ENCODE measurements around the gene ADAM23. TPM values are rescaled to one million over a fixed set of nuclear protein-coding genes. Genes with fewer than 3 reads are reported as not detected.

Gene ADAM23
- total RNA-seq, 4 donors from 2014 or later: 0.24 to 1.8 (median 0.52) TPM

DNA sequence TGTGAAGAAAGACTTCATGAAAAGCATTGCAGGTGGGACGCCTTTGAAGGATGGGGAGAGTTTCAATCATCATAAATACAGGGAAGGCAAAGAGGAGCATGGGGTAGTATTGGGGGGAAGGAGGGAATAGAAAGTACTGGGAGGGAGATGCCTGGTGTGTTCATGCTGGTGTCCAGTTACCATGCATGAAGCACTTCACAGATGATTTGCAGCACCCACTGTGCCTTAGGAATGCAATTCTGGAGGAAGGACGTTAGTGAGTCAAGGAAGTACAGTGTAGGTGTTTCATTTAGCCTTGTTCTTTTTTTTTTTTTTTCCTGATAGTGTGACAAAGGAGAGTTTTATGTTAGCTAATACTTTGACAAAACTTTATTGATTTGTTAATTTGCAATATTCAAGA lies 36.8 kb downstream of the ADAM23 start:
- no peaks in the 10 kb centered on the region for H3K27me3 ChIP-seq
- H3K4me1 ChIP-seq: no peaks in the 10 kb centered on the region
- TF ChIP-seq POLR2A (IDR thresholded peaks at IDR 0.05) (no peak), EP300 (IDR thresholded peaks at IDR 0.05) (no peak), POLR2AphosphoS5 (IDR thresholded peaks at IDR 0.05) (no peak)
- TF ChIP-seq, protein P1, sequence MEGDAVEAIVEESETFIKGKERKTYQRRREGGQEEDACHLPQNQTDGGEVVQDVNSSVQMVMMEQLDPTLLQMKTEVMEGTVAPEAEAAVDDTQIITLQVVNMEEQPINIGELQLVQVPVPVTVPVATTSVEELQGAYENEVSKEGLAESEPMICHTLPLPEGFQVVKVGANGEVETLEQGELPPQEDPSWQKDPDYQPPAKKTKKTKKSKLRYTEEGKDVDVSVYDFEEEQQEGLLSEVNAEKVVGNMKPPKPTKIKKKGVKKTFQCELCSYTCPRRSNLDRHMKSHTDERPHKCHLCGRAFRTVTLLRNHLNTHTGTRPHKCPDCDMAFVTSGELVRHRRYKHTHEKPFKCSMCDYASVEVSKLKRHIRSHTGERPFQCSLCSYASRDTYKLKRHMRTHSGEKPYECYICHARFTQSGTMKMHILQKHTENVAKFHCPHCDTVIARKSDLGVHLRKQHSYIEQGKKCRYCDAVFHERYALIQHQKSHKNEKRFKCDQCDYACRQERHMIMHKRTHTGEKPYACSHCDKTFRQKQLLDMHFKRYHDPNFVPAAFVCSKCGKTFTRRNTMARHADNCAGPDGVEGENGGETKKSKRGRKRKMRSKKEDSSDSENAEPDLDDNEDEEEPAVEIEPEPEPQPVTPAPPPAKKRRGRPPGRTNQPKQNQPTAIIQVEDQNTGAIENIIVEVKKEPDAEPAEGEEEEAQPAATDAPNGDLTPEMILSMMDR (IDR thresholded peaks at IDR 0.05): no peak
- WGBS: 48% methylated on average over 2 of the region's 2 CpGs
- no peak overlapping the region for H3K4me3 ChIP-seq
- no peaks in the 10 kb centered on the region for H3K36me3 ChIP-seq
- no peaks in the 10 kb centered on the region for H3K9me3 ChIP-seq
- no peak for DNase-seq (ENCODE audit: low spot score in 2 of 2)
- H3K27ac ChIP-seq: no peak overlapping the region

DNA sequence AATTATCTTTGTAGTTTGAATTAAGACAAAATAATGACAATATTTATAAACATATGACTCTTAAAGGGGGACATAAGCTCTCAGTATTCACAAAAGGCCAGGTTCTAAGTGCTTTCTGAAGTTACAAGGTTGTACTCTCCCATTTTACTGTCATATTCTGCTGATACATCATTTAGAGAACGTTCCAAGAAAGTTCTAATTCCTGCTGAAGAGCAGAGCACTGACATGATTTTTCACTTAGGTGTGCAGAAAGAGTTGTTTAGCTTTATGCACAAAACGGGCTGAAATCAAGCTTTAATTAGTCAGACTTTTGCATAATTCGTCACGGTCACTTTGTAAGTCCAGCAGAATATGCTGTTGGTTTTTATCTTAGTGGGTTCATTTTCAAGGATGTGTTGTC lies 37.3 kb downstream of the ADAM23 start:
- Histone ChIP-seq H3K36me3 (no peaks in the 10 kb centered on the region), H3K27ac (no peak overlapping the region), H3K27me3 (no peaks in the 10 kb centered on the region), H3K4me3 (no peak overlapping the region), H3K9me3 (no peaks in the 10 kb centered on the region), H3K4me1 (no peaks in the 10 kb centered on the region)
- no peak for TF ChIP-seq POLR2A (IDR thresholded peaks at IDR 0.05)
- no peak for TF ChIP-seq POLR2AphosphoS5 (IDR thresholded peaks at IDR 0.05)
- TF ChIP-seq, protein P1 (IDR thresholded peaks at IDR 0.05): no peak
- no peak for TF ChIP-seq EP300 (IDR thresholded peaks at IDR 0.05)
- WGBS: 79% methylated on average over 4 of the region's 4 CpGs
- no peak for DNase-seq (ENCODE audit: low spot score in 2 of 2)

DNA sequence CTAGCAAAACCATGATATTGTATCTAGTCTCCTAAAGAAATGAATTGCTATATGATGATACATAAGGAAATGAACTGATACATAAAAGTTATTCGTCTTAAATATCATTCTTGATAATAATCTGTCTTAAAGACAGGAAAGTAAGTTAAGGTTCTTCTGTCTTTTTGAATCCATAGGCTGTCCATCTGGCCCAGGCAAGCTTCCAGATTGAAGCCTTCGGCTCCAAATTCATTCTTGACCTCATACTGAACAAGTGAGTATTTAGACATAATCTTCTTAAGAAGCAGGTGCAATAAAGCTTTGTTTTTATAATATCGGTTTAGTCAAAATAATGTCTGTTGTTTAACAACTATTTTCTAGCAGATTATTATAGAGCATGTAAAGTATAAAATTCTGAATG lies 37.7 kb downstream of the ADAM23 start:
- DNase-seq (ENCODE audit: low spot score in 2 of 2): no peak
- Histone ChIP-seq H3K36me3 (no peaks in the 10 kb centered on the region), H3K27ac (no peak overlapping the region), H3K4me3 (no peak overlapping the region), H3K4me1 (no peaks in the 10 kb centered on the region), H3K27me3 (no peaks in the 10 kb centered on the region), H3K9me3 (no peaks in the 10 kb centered on the region)
- TF ChIP-seq POLR2A (IDR thresholded peaks at IDR 0.05): no peak
- TF ChIP-seq, protein P1 (IDR thresholded peaks at IDR 0.05): no peak
- no peak for TF ChIP-seq POLR2AphosphoS5 (IDR thresholded peaks at IDR 0.05)
- no peak for TF ChIP-seq EP300 (IDR thresholded peaks at IDR 0.05)
- 85% methylated on average over 3 of the region's 3 CpGs for WGBS

DNA sequence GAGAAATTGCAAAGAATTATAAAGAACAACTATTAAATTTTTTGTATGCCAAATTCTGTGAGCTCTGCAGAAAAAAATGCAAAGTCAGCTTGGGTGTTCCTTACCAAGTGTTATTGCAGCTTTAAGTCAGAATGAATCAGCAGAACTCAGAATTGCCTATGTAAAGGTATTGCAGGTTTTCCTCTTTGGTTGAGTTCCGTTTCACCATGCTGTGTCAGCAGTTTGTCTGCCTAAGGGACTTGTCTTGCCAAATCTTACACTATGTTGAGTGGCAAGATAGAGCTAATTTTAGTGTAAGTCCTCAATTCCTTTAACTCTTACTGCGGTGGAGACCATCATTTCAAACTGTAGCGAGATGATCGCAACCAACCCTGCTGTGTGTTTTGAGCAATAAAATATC lies 38.8 kb downstream of the ADAM23 start:
- H3K4me1 ChIP-seq: no peaks in the 10 kb centered on the region
- no peaks in the 10 kb centered on the region for H3K9me3 ChIP-seq
- WGBS: 75% methylated on average over 4 of the region's 4 CpGs
- H3K27me3 ChIP-seq: no peaks in the 10 kb centered on the region
- no peak for DNase-seq (ENCODE audit: low spot score in 2 of 2)
- no peak overlapping the region for H3K4me3 ChIP-seq
- H3K36me3 ChIP-seq: no peaks in the 10 kb centered on the region
- TF ChIP-seq, protein P1 (IDR thresholded peaks at IDR 0.05): no peak
- TF ChIP-seq POLR2AphosphoS5 (IDR thresholded peaks at IDR 0.05): no peak
- no peak for TF ChIP-seq EP300 (IDR thresholded peaks at IDR 0.05)
- TF ChIP-seq POLR2A (IDR thresholded peaks at IDR 0.05): no peak
- no peak overlapping the region for H3K27ac ChIP-seq

DNA sequence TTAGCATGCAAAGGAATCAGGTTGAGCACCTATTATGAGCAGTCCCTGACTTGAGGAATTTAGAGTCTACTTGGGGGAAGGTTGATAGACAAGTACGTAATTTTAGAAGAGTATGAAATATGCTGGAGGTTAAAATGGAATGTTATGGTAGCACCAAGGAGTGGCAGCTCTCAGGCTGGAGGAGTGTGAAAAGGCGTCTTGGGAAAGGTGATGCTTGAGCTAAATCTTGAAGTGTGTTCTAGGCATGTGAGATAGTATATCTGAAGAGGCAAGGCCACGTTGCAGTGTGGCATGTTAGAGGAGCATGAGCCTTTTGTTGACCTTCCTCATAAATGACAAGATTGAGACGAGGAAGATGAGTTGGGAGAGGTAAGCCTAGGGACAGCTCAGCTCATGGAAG lies 39.3 kb downstream of the ADAM23 start:
- H3K4me1 ChIP-seq: no peaks in the 10 kb centered on the region
- no peak for TF ChIP-seq POLR2A (IDR thresholded peaks at IDR 0.05)
- TF ChIP-seq, protein P1 (IDR thresholded peaks at IDR 0.05): no peak
- no peak for TF ChIP-seq POLR2AphosphoS5 (IDR thresholded peaks at IDR 0.05)
- no peak for TF ChIP-seq EP300 (IDR thresholded peaks at IDR 0.05)
- H3K27ac ChIP-seq: no peak overlapping the region
- no peaks in the 10 kb centered on the region for H3K36me3 ChIP-seq
- no peak overlapping the region for H3K4me3 ChIP-seq
- H3K9me3 ChIP-seq: no peaks in the 10 kb centered on the region
- WGBS: 72% methylated on average over 4 of the region's 4 CpGs
- H3K27me3 ChIP-seq: no peaks in the 10 kb centered on the region
- no peak for DNase-seq (ENCODE audit: low spot score in 2 of 2)
